IMR-90 (cell line): ENCODE measurements around the gene ERC2. TPM values are rescaled to one million over a fixed set of nuclear protein-coding genes. Genes with fewer than 3 reads are reported as not detected.
A peak's percentile ranks its signal among the peaks of the same experiment; 100 is the strongest.

ENCODE experiments used
- ATAC-seq: fragments of 200-7000 bp; cut with Tn5 transposase; 2 replicates; pipeline ENCODE4 v1.9.1; 2020; ENCODE audit warnings: low read depth, mild to moderate bottlenecking, moderate library complexity
- BruUV-seq: library from RNA; stranded (reverse); fragments of 400-500 nt; replicated peaks from 2 replicates; lab custom pipeline; 2021; lab: Mats Ljungman, UMichigan
- CTCF ChIA-PET: fragments of 300-600 bp; formaldehyde crosslinking; extraction: SDS; loops from one replicate; lab custom pipeline; 2021; ENCODE audit warnings: antibody characterized with exemption; lab: Yijun Ruan, JAX
- POLR2A ChIA-PET: fragments of 300-600 bp; sonication (Branson Sonifier 250); formaldehyde crosslinking; loops from one replicate; lab custom pipeline; 2022; ENCODE audit warnings: antibody characterized with exemption; ENCODE audit not compliant: unreplicated experiment; lab: Charles Lee
- DNase-seq: peaks from one replicate; pipeline ENCODE4 v3.0.0; 2013
- H2AFZ ChIP-seq: replicated peaks from 2 replicates; pipeline ENCODE3; 2013; ENCODE audit warnings: low read length, mild to moderate bottlenecking; ENCODE audit not compliant: poor library complexity
- H2AK5ac ChIP-seq: 2 replicates; pipeline ENCODE4 v1.6.1; 2013; ENCODE audit warnings: low read depth, low read length, inconsistent platforms
- H2AK9ac ChIP-seq: replicated peaks from 2 replicates; pipeline ENCODE3; 2013; ENCODE audit warnings: mild to moderate bottlenecking, low read depth, low read length, moderate library complexity; ENCODE audit not compliant: poor library complexity
- H2BK120ac ChIP-seq: 2 replicates; pipeline ENCODE4 v1.6.1; 2013; ENCODE audit warnings: low read depth, low read length, inconsistent platforms
- H2BK15ac ChIP-seq: 3 replicates; pipeline ENCODE4 v1.6.1; 2013; ENCODE audit warnings: low read depth, low read length, inconsistent platforms
- H2BK20ac ChIP-seq: 2 replicates; pipeline ENCODE4 v1.6.1; 2013; ENCODE audit warnings: low read depth, mild to moderate bottlenecking, inconsistent platforms, low read length, moderate library complexity
- H2BK5ac ChIP-seq: 2 replicates; pipeline ENCODE4 v1.6.1; 2013; ENCODE audit warnings: mild to moderate bottlenecking, low read depth, low read length, inconsistent platforms; ENCODE audit not compliant: poor library complexity, severe bottlenecking
- H3K14ac ChIP-seq: replicated peaks from 2 replicates; pipeline ENCODE4 v1.6.1; 2013; ENCODE audit warnings: low read depth, low read length, inconsistent platforms
- H3K18ac ChIP-seq: 2 replicates; pipeline ENCODE4 v1.6.1; 2013; ENCODE audit warnings: low read depth, low read length, control low read depth
- H3K23ac ChIP-seq: 2 replicates; pipeline ENCODE4 v1.6.1; 2013; ENCODE audit warnings: low read depth, low read length, inconsistent platforms
- H3K27ac ChIP-seq: 2 replicates; pipeline ENCODE4 v1.5.1; 2013; ENCODE audit warnings: mild to moderate bottlenecking, control low read depth, low read length; ENCODE audit not compliant: insufficient read depth
- H3K27me3 ChIP-seq: 2 replicates; pipeline ENCODE4 v1.6.1; 2013; ENCODE audit warnings: low read length; ENCODE audit not compliant: control insufficient read depth, insufficient read depth
- H3K36me3 ChIP-seq: 2 replicates; pipeline ENCODE4 v1.6.1; 2013; ENCODE audit warnings: low read length, mixed read lengths; ENCODE audit not compliant: control insufficient read depth, insufficient read depth
- H3K4ac ChIP-seq: 2 replicates; pipeline ENCODE4 v1.6.1; 2013; ENCODE audit warnings: low read depth, low read length, inconsistent platforms
- H3K4me1 ChIP-seq: 2 replicates; pipeline ENCODE4 v1.6.1; 2013; ENCODE audit warnings: low read length, mixed read lengths; ENCODE audit not compliant: control insufficient read depth, insufficient read depth
- H3K4me2 ChIP-seq: 2 replicates; pipeline ENCODE4 v1.6.1; 2013; ENCODE audit warnings: low read depth, mild to moderate bottlenecking, control low read depth, low read length, moderate library complexity
- H3K4me3 ChIP-seq: 2 replicates; pipeline ENCODE4 v1.5.1; 2013; ENCODE audit warnings: low read depth, mild to moderate bottlenecking, control low read depth, low read length, moderate library complexity; ENCODE audit not compliant: insufficient read depth
- H3K56ac ChIP-seq: 2 replicates; pipeline ENCODE4 v1.6.1; 2013; ENCODE audit warnings: low read length, inconsistent platforms; ENCODE audit not compliant: insufficient read depth; ENCODE audit errors: extremely low read depth
- H3K79me1 ChIP-seq, 2 experiments: 2 replicates each; pipeline ENCODE4 v1.6.1; 2013; ENCODE audit warnings: low read length in 2 of 2, inconsistent platforms in 1 of 2, low read depth in 1 of 2
- H3K9ac ChIP-seq: 2 replicates; pipeline ENCODE4 v1.6.1; 2013; ENCODE audit warnings: low read depth, low read length, control low read depth
- H3K9me1 ChIP-seq: 2 replicates; pipeline ENCODE4 v1.6.1; 2013; ENCODE audit warnings: low read length, inconsistent platforms; ENCODE audit not compliant: insufficient read depth
- H3K9me3 ChIP-seq: 2 replicates; pipeline ENCODE4 v1.6.1; 2013; ENCODE audit warnings: low read length; ENCODE audit not compliant: control insufficient read depth, insufficient read depth
- H4K20me1 ChIP-seq: 2 replicates; pipeline ENCODE4 v1.6.1; 2013; ENCODE audit warnings: low read length, inconsistent platforms; ENCODE audit not compliant: insufficient read depth
- H4K5ac ChIP-seq: 2 replicates; pipeline ENCODE4 v1.6.1; 2013; ENCODE audit warnings: mild to moderate bottlenecking, low read depth, low read length, control low read depth
- H4K8ac ChIP-seq, 2 experiments: 2 replicates each; pipeline ENCODE4 v1.6.1; 2013; ENCODE audit warnings: low read depth in 2 of 2, low read length in 2 of 2, control low read depth in 1 of 2, inconsistent platforms in 1 of 2
- H4K91ac ChIP-seq: 2 replicates; pipeline ENCODE4 v1.6.1; 2013; ENCODE audit warnings: low read depth, low read length, inconsistent platforms; ENCODE audit not compliant: insufficient read depth
- BHLHE40 ChIP-seq: fragments of 150-350 bp; IDR thresholded peaks from 2 replicates; pipeline ENCODE4 v1.6.1; 2016; ENCODE audit warnings: mild to moderate bottlenecking, low read depth, low read length
- CEBPB ChIP-seq: IDR thresholded peaks from 2 replicates; pipeline ENCODE4 v1.6.1; 2012; ENCODE audit warnings: low read depth, low read length, improper control_type of control experiment
- FOS ChIP-seq: fragments of 150-350 bp; IDR thresholded peaks from 2 replicates; pipeline ENCODE4 v1.6.1; 2016; ENCODE audit warnings: low read depth, low read length
- MAFK ChIP-seq: IDR thresholded peaks from 2 replicates; pipeline ENCODE4 v1.6.1; 2012; ENCODE audit warnings: low read depth, low read length, improper control_type of control experiment
- MAZ ChIP-seq: IDR thresholded peaks from 2 replicates; pipeline ENCODE4 v1.6.1; 2012; ENCODE audit warnings: low read depth, mild to moderate bottlenecking, low read length, improper control_type of control experiment, moderate library complexity, borderline replicate concordance
- NFE2L2 ChIP-seq: fragments of 150-350 bp; IDR thresholded peaks from 2 replicates; pipeline ENCODE4 v1.6.1; 2016; ENCODE audit warnings: low read depth, mild to moderate bottlenecking, low read length
- POLR2A ChIP-seq: IDR thresholded peaks from 2 replicates; pipeline ENCODE4 v1.6.1; 2012; ENCODE audit warnings: mild to moderate bottlenecking, low read depth, low read length
- RAD21 ChIP-seq: IDR thresholded peaks from 2 replicates; pipeline ENCODE4 v1.6.1; 2012; ENCODE audit warnings: low read length, improper control_type of control experiment
- RFX5 ChIP-seq: IDR thresholded peaks from 2 replicates; pipeline ENCODE4 v1.8.0; 2012; ENCODE audit warnings: low read depth, mild to moderate bottlenecking, low read length, moderate library complexity
- SMC3 ChIP-seq: fragments of 150-350 bp; IDR thresholded peaks from 2 replicates; pipeline ENCODE4 v1.6.1; 2016; ENCODE audit warnings: low read depth, mild to moderate bottlenecking, antibody characterized with exemption, low read length, moderate library complexity
- whole genome bisulfite sequencing, 2 experiments: methylation state at CpG; one replicate each; pipeline versions ENCODE4 v1.1.5 to v1.1.7; 2013; ENCODE audit warnings: missing lambda C conversion rate in 2 of 2; ENCODE audit not compliant: insufficient read length in 1 of 2; ENCODE audit errors: extremely low coverage in 2 of 2; 5-methylcytosine and 5-hydroxymethylcytosine counted together
- dilution Hi-C: fragments of 300-500 bp; cut with HindIII; formaldehyde crosslinking; loops from one replicate; pipeline ENCODE4 v1.14.3; 2018; ENCODE audit warnings: low sequenced_read_pairs; ENCODE audit not compliant: unreplicated experiment
- in situ Hi-C: fragments of 300-500 bp; cut with MboI; formaldehyde crosslinking; loops from 3 replicates; pipeline ENCODE4 v1.14.3; 2019; ENCODE audit warnings: low sequenced_read_pairs, inconsistent platforms, mixed read lengths
- intact Hi-C: fragments of 100-400 bp; cut with micrococcal nuclease; formaldehyde crosslinking; loops from 2 replicates; pipeline ENCODE4 v1.10.0; 2022
- polyA plus RNA-seq, 3 experiments: library from polyadenylated mRNA; depleted of rRNA; stranded (reverse); fragments of >200 nt; gene quantifications; 2 replicates each; pipeline ENCODE4 v1.2.3, GENCODE V29; 2012; ENCODE audit warnings: low replicate concordance in 1 of 3
- total RNA-seq: library from RNA; depleted of rRNA; stranded (reverse); fragments of >200 nt; gene quantifications from 2 replicates; pipeline ENCODE4 v1.2.3, GENCODE V29; 2012
- TF ChIP-seq, protein P1 (sequence below): conservative IDR thresholded peaks from 2 replicates; pipeline ENCODE4 v1.5.1; 2012; ENCODE audit warnings: mild to moderate bottlenecking, low read depth, low read length, improper control_type of control experiment
- TF ChIP-seq, protein P2 (sequence below): fragments of 150-350 bp; IDR thresholded peaks from 2 replicates; pipeline ENCODE4 v1.6.1; 2016; ENCODE audit warnings: low read depth, mild to moderate bottlenecking, low read length, moderate library complexity, borderline replicate concordance

Gene ERC2
- total and polyA plus RNA-seq, 2 of the 4 experiments (the other 2 are of a cell fraction) = 0.17 to 0.18 TPM

DNA sequence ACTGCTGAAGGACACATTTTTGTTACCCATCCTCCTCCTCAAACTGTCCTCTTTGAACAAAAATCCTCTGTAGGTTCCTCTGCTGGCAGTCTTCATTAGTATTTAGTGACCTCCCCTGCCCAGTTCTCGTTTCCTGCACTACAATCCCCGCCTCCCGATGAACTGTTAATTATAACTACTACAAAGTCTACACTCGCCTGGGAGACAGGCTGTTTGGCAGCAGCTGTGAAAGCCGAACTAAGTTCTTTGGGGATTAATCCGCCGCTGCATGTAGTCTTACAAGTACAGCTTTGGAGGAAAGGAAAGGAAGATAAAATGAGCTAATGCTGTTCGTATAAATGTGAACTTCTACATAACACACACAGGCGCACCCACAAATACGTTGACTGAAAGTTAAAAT, 821.2 kb downstream of the ERC2 start:
- H4K5ac ChIP-seq = no peak overlapping the region
- POLR2A ChIA-PET = no interaction called here
- H3K27me3 ChIP-seq = peaks cover 18% of the 10 kb centered on the region
- H3K4ac ChIP-seq = no peak overlapping the region
- CTCF ChIA-PET = no interaction called here
- ATAC-seq = no peak
- H2BK120ac ChIP-seq = no peak overlapping the region
- no peak overlapping the region for H3K14ac ChIP-seq
- no peak overlapping the region for H2BK15ac ChIP-seq
- H2AK9ac ChIP-seq = no peak overlapping the region
- H3K23ac ChIP-seq = no peak overlapping the region
- no peaks in the 10 kb centered on the region for H3K9me1 ChIP-seq
- no peak overlapping the region for H3K18ac ChIP-seq
- H2AFZ ChIP-seq = peak overlapping the region; percentile 34
- in situ Hi-C loops (no loop called here), intact Hi-C loops (no loop called here), dilution Hi-C loops (no loop called here)
- no peak overlapping the region for H2BK5ac ChIP-seq
- no peaks in the 10 kb centered on the region for H3K36me3 ChIP-seq
- H3K4me1 ChIP-seq = no peaks in the 10 kb centered on the region
- no peak overlapping the region for H4K91ac ChIP-seq
- TF ChIP-seq POLR2A (no peak), MAFK (no peak), RFX5 (no peak), SMC3 (no peak), BHLHE40 (no peak), MAZ (no peak), NFE2L2 (no peak), CEBPB (no peak), FOS (no peak), RAD21 (no peak)
- TF ChIP-seq, protein P1, sequence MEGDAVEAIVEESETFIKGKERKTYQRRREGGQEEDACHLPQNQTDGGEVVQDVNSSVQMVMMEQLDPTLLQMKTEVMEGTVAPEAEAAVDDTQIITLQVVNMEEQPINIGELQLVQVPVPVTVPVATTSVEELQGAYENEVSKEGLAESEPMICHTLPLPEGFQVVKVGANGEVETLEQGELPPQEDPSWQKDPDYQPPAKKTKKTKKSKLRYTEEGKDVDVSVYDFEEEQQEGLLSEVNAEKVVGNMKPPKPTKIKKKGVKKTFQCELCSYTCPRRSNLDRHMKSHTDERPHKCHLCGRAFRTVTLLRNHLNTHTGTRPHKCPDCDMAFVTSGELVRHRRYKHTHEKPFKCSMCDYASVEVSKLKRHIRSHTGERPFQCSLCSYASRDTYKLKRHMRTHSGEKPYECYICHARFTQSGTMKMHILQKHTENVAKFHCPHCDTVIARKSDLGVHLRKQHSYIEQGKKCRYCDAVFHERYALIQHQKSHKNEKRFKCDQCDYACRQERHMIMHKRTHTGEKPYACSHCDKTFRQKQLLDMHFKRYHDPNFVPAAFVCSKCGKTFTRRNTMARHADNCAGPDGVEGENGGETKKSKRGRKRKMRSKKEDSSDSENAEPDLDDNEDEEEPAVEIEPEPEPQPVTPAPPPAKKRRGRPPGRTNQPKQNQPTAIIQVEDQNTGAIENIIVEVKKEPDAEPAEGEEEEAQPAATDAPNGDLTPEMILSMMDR = no peak
- TF ChIP-seq, protein P2, sequence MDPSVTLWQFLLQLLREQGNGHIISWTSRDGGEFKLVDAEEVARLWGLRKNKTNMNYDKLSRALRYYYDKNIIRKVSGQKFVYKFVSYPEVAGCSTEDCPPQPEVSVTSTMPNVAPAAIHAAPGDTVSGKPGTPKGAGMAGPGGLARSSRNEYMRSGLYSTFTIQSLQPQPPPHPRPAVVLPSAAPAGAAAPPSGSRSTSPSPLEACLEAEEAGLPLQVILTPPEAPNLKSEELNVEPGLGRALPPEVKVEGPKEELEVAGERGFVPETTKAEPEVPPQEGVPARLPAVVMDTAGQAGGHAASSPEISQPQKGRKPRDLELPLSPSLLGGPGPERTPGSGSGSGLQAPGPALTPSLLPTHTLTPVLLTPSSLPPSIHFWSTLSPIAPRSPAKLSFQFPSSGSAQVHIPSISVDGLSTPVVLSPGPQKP = no peak
- H3K56ac ChIP-seq = no peak overlapping the region
- H2AK5ac ChIP-seq = no peak overlapping the region
- no CpG with 5 or more reads among the region's 10 CpGs for WGBS, 2 experiments
- no peak overlapping the region for H2BK20ac ChIP-seq
- H4K8ac ChIP-seq = no peak overlapping the region
- H3K4me3 ChIP-seq = no peak overlapping the region
- H3K9me3 ChIP-seq = no peaks in the 10 kb centered on the region
- H3K9ac ChIP-seq = no peak overlapping the region
- H3K79me1 ChIP-seq = no peaks in the 10 kb centered on the region
- H3K27ac ChIP-seq = no peak overlapping the region
- BruUV-seq = no TSS peak
- DNase-seq = no peak
- no peak overlapping the region for H3K4me2 ChIP-seq
- no peaks in the 10 kb centered on the region for H4K20me1 ChIP-seq
